OCI-LY7 (cell line): ENCODE results near the gene IPO13.

ENCODE experiments used
- CTCF ChIP-seq: fragments of 200-600 bp; sonication (generic); conservative IDR thresholded peaks from 2 replicates; pipeline ENCODE4 v1.5.1; 2014; ENCODE audit warnings: mild to moderate bottlenecking, antibody characterized with exemption, low read length, moderate library complexity, mixed read lengths
- EZH2phosphoT487 ChIP-seq: fragments of 200-600 bp; sonication (generic); IDR thresholded peaks from 2 replicates; pipeline ENCODE4 v1.6.1; 2018; ENCODE audit warnings: low read depth, borderline replicate concordance, mild to moderate bottlenecking, mixed run types, antibody characterized with exemption, low read length, moderate library complexity, mixed read lengths

DNA sequence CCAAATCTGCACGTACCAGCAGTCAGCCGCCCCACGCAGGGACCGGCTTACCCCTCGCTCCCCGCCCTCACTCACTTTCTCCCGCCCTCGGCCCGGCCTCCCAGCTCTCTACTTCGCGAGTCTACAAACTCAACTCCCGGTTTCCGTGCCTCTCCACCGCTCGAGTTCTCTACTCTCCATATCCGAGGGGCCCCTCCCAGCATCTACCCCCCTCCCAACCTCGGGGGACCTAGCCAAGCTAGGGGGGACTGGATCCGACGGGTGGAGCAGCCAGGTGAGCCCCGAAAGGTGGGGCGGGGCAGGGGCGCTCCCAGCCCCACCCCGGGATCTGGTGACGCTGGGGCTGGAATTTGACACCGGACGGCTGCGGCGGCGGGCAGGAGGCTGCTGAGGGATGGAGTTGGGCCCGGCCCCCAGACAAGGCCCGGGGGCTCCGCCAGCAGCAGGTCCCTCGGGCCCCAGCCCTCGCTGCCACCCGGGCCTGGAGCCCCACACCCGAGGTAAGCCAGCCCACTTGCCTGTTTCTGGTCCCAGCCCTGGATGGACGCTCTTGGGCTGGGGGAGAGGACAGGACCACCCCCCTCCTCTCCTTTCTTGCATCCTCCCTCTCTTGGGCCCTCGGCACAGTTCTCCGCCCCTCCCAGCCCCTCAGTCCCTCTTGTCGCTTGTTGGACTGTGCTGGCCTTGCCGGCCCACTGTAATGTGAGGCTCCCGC, 13.2 kb upstream of the IPO13 start, which contains the start of gene ARTN:
- TF ChIP-seq CTCF = no peak
- TF ChIP-seq EZH2phosphoT487 = no peak
